ENCODE data around the gene TRIM2.

Gene TRIM2

GRCh38 chr4:153345012-153345981 is 141.1 kb downstream of the TRIM2 start:
- peak overlapping the region; percentile 73 for H2AFZ ChIP-seq (ENCODE audit: low read length)
- peak; percentile 78 for DNase-seq
- H3F3A ChIP-seq (ENCODE audit: insufficient read depth, low read length): 0 out of 2 replicates have a peak, but pooled peaks cover 7% of the 10 kb centered on the region
- H3K9me3 ChIP-seq (replicated peaks; ENCODE audit: insufficient read depth, low read length): no peaks in the 10 kb centered on the region
- peak overlapping the region; percentile 88 for H3K9ac ChIP-seq (ENCODE audit: low read length)
- H3K4me2 ChIP-seq (ENCODE audit: low read depth, low read length): peak overlapping the region; percentile 77
- no peaks in the 10 kb centered on the region for H4K20me1 ChIP-seq (ENCODE audit: insufficient read depth, low read length)
- peaks cover 18% of the 10 kb centered on the region for H3K4me1 ChIP-seq (ENCODE audit: low read length)
- H3K4me3 ChIP-seq (ENCODE audit: low read length): peak overlapping the region; percentile 68
- H3K36me3 ChIP-seq (replicated peaks; ENCODE audit: insufficient read depth, low read length): no peaks in the 10 kb centered on the region
- peaks cover 26% of the 10 kb centered on the region for H3K79me2 ChIP-seq (ENCODE audit: low read length)
- TF ChIP-seq EZH2 (optimal IDR thresholded peaks at IDR 0.05; ENCODE audit: low read depth, low read length) (no peak), EZH2phosphoT487 (IDR thresholded peaks at IDR 0.05; ENCODE audit: low read length) (no peak)
- TF ChIP-seq, protein P1, sequence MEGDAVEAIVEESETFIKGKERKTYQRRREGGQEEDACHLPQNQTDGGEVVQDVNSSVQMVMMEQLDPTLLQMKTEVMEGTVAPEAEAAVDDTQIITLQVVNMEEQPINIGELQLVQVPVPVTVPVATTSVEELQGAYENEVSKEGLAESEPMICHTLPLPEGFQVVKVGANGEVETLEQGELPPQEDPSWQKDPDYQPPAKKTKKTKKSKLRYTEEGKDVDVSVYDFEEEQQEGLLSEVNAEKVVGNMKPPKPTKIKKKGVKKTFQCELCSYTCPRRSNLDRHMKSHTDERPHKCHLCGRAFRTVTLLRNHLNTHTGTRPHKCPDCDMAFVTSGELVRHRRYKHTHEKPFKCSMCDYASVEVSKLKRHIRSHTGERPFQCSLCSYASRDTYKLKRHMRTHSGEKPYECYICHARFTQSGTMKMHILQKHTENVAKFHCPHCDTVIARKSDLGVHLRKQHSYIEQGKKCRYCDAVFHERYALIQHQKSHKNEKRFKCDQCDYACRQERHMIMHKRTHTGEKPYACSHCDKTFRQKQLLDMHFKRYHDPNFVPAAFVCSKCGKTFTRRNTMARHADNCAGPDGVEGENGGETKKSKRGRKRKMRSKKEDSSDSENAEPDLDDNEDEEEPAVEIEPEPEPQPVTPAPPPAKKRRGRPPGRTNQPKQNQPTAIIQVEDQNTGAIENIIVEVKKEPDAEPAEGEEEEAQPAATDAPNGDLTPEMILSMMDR (IDR thresholded peaks at IDR 0.05; ENCODE audit: low read length): no peak
- peak overlapping the region; percentile 67 for H3K27ac ChIP-seq (ENCODE audit: low read length)
- H3K27me3 ChIP-seq (replicated peaks; ENCODE audit: insufficient read depth, low read length): no peaks in the 10 kb centered on the region
- H3K9me2 ChIP-seq (replicated peaks; ENCODE audit: insufficient read depth, low read length): no peaks in the 10 kb centered on the region

GRCh38 chr4:153346031-153346430 is 141.8 kb downstream of the TRIM2 start:
- H3K9ac ChIP-seq (ENCODE audit: low read length): peak overlapping the region; percentile 88; the same call in 1 of the 2 replicates
- H3K79me2 ChIP-seq (ENCODE audit: low read length): peaks cover 26% of the 10 kb centered on the region
- no peaks in the 10 kb centered on the region for H3K9me3 ChIP-seq (replicated peaks; ENCODE audit: insufficient read depth, low read length)
- H3K27ac ChIP-seq (ENCODE audit: low read length): no peak overlapping the region
- no peaks in the 10 kb centered on the region for H4K20me1 ChIP-seq (ENCODE audit: insufficient read depth, low read length)
- no peak for TF ChIP-seq EZH2phosphoT487 (IDR thresholded peaks at IDR 0.05; ENCODE audit: low read length)
- TF ChIP-seq, protein P1 (IDR thresholded peaks at IDR 0.05; ENCODE audit: low read length): no peak
- no peak for TF ChIP-seq EZH2 (optimal IDR thresholded peaks at IDR 0.05; ENCODE audit: low read depth, low read length)
- H3K9me2 ChIP-seq (replicated peaks; ENCODE audit: insufficient read depth, low read length): no peaks in the 10 kb centered on the region
- H3K27me3 ChIP-seq (replicated peaks; ENCODE audit: insufficient read depth, low read length): no peaks in the 10 kb centered on the region
- no peak overlapping the region; the same call in 1 of the 2 replicates for H2AFZ ChIP-seq (ENCODE audit: low read length)
- DNase-seq: no peak
- H3K4me3 ChIP-seq (ENCODE audit: low read length): peak overlapping the region; percentile 68
- H3K36me3 ChIP-seq (replicated peaks; ENCODE audit: insufficient read depth, low read length): no peaks in the 10 kb centered on the region
- H3F3A ChIP-seq (ENCODE audit: insufficient read depth, low read length): 0 out of 2 replicates have a peak, but pooled peaks cover 7% of the 10 kb centered on the region
- H3K4me2 ChIP-seq (ENCODE audit: low read depth, low read length): peak overlapping the region; percentile 77
- peaks cover 17% of the 10 kb centered on the region for H3K4me1 ChIP-seq (ENCODE audit: low read length)

DNA sequence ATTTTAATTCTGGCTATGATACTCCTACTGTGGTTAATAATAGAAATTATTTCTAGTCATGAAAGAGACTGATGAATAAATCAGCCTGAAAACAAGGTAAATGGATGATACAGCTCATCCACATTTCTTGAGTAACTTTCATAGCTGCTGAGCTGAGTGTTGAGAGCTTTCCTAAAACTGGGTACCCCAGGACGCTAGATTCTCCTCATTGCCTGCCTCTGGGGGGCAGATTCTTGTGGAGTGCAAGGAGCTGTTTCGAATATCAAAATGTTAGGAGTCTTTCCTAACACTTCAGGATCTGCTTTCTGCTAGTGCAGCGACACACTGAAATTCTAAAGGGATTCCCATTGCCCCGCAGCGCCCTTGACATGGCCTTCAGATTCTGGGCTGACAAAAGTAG is 142.3 kb downstream of the TRIM2 start:
- Histone ChIP-seq H3F3A (ENCODE audit: insufficient read depth, low read length) (0 out of 2 replicates have a peak, but pooled peaks cover 7% of the 10 kb centered on the region), H3K9me2 (replicated peaks; ENCODE audit: insufficient read depth, low read length) (no peaks in the 10 kb centered on the region), H3K79me2 (ENCODE audit: low read length) (peaks cover 26% of the 10 kb centered on the region), H4K20me1 (ENCODE audit: insufficient read depth, low read length) (no peaks in the 10 kb centered on the region), H3K27me3 (replicated peaks; ENCODE audit: insufficient read depth, low read length) (no peaks in the 10 kb centered on the region), H3K9ac (ENCODE audit: low read length) (no peak overlapping the region), H3K4me1 (ENCODE audit: low read length) (peaks cover 11% of the 10 kb centered on the region), H3K36me3 (replicated peaks; ENCODE audit: insufficient read depth, low read length) (no peaks in the 10 kb centered on the region), H3K27ac (ENCODE audit: low read length) (no peak overlapping the region), H3K4me3 (ENCODE audit: low read length) (no peak overlapping the region), H2AFZ (ENCODE audit: low read length) (no peak overlapping the region), H3K4me2 (ENCODE audit: low read depth, low read length) (no peak overlapping the region), H3K9me3 (replicated peaks; ENCODE audit: insufficient read depth, low read length) (no peaks in the 10 kb centered on the region)
- DNase-seq: no peak
- TF ChIP-seq, protein P1 (IDR thresholded peaks at IDR 0.05; ENCODE audit: low read length): no peak
- TF ChIP-seq EZH2phosphoT487 (IDR thresholded peaks at IDR 0.05; ENCODE audit: low read length) (no peak), EZH2 (optimal IDR thresholded peaks at IDR 0.05; ENCODE audit: low read depth, low read length) (no peak)
